Neural crest cell (in vitro differentiated cells): ENCODE data around the gene CORO2A. TPM values are rescaled to one million over a fixed set of nuclear protein-coding genes. Genes with fewer than 3 reads are reported as not detected.

Experiments
- DNase-seq: peaks from one replicate; pipeline ENCODE4 v3.0.0; 2021; ENCODE audit warnings: low read depth, mixed read lengths, low spot score
- H3K27ac Mint-ChIP-seq: one replicate; pipeline ENCODE4 v1.8.0; 2021; ENCODE audit warnings: mild to moderate bottlenecking, mixed read lengths; ENCODE audit not compliant: unreplicated experiment
- H3K27me3 Mint-ChIP-seq: 2 replicates; pipeline ENCODE4 v1.8.0; 2021; ENCODE audit warnings: low read depth, mild to moderate bottlenecking, mixed read lengths
- H3K36me3 Mint-ChIP-seq: 2 replicates; pipeline ENCODE4 v1.8.0; 2021; ENCODE audit warnings: low read depth, mild to moderate bottlenecking, mixed read lengths
- H3K4me1 Mint-ChIP-seq: 2 replicates; pipeline ENCODE4 v1.8.0; 2021; ENCODE audit warnings: mixed read lengths
- H3K4me3 Mint-ChIP-seq: one replicate; pipeline ENCODE4 v1.8.0; 2021; ENCODE audit warnings: mild to moderate bottlenecking, mixed read lengths
- H3K9me3 Mint-ChIP-seq: 2 replicates; pipeline ENCODE4 v1.8.0; 2021; ENCODE audit warnings: mixed read lengths
- CTCF ChIP-seq: fragments of 200-600 bp; sonication (generic); conservative IDR thresholded peaks from 2 replicates; pipeline ENCODE4 v1.5.0; 2021; ENCODE audit warnings: antibody characterized with exemption, mild to moderate bottlenecking
- total RNA-seq: library from RNA; stranded (reverse); gene quantifications from 2 replicates; pipeline ENCODE4 v1.2.1, GENCODE V29; 2021

Gene CORO2A
- total RNA-seq, 1 donor from 2014 or later = 9.3 TPM

- Mint-ChIP-seq H3K4me3 (peak overlapping the region; percentile 3), H3K4me1 (peaks cover 23% of the 10 kb centered on the region), H3K9me3 (no peaks in the 10 kb centered on the region), H3K36me3 (peaks cover 5% of the 10 kb centered on the region), H3K27me3 (peaks cover 21% of the 10 kb centered on the region), H3K27ac (no peak overlapping the region)
- TF ChIP-seq CTCF = no peak
- no peak for DNase-seq
These were observed 106.0 kb downstream of the CORO2A start for GRCh38 chr9:98086461-98086860.

GRCh38 chr9:98085944-98086343 is 106.5 kb downstream of the CORO2A start:
- H3K9me3 Mint-ChIP-seq = no peaks in the 10 kb centered on the region
- no peak overlapping the region for H3K4me3 Mint-ChIP-seq
- peaks cover 23% of the 10 kb centered on the region for H3K4me1 Mint-ChIP-seq
- H3K27ac Mint-ChIP-seq = no peak overlapping the region
- DNase-seq = no peak
- TF ChIP-seq CTCF = no peak
- peaks cover 5% of the 10 kb centered on the region for H3K36me3 Mint-ChIP-seq
- H3K27me3 Mint-ChIP-seq = peaks cover 21% of the 10 kb centered on the region

GRCh38 chr9:98085058-98085457 is 107.4 kb downstream of the CORO2A start:
- H3K4me3 Mint-ChIP-seq = no peak overlapping the region
- DNase-seq = no peak
- H3K27ac Mint-ChIP-seq = no peak overlapping the region
- peaks cover 23% of the 10 kb centered on the region for H3K4me1 Mint-ChIP-seq
- no peaks in the 10 kb centered on the region for H3K9me3 Mint-ChIP-seq
- peaks cover 21% of the 10 kb centered on the region for H3K27me3 Mint-ChIP-seq
- peaks cover 5% of the 10 kb centered on the region for H3K36me3 Mint-ChIP-seq
- no peak for TF ChIP-seq CTCF

GRCh38 chr9:98084396-98084795 is 108.0 kb downstream of the CORO2A start:
- no peak for DNase-seq
- no peak overlapping the region for H3K27ac Mint-ChIP-seq
- H3K9me3 Mint-ChIP-seq = no peaks in the 10 kb centered on the region
- H3K4me1 Mint-ChIP-seq = peaks cover 23% of the 10 kb centered on the region
- peaks cover 8% of the 10 kb centered on the region for H3K36me3 Mint-ChIP-seq
- TF ChIP-seq CTCF = no peak
- H3K27me3 Mint-ChIP-seq = peaks cover 17% of the 10 kb centered on the region
- no peak overlapping the region for H3K4me3 Mint-ChIP-seq

- no peak for DNase-seq
- H3K36me3 Mint-ChIP-seq = peaks cover 8% of the 10 kb centered on the region
- H3K4me3 Mint-ChIP-seq = no peak overlapping the region
- no peaks in the 10 kb centered on the region for H3K9me3 Mint-ChIP-seq
- no peak for TF ChIP-seq CTCF
- H3K27me3 Mint-ChIP-seq = peaks cover 15% of the 10 kb centered on the region
- peaks cover 23% of the 10 kb centered on the region for H3K4me1 Mint-ChIP-seq
- H3K27ac Mint-ChIP-seq = no peak overlapping the region
These were observed 108.8 kb downstream of the CORO2A start for GRCh38 chr9:98083566-98084183.
